GM12878 (cell line): ENCODE results near the gene STRN4. TPM values are rescaled to one million over a fixed set of nuclear protein-coding genes. Genes with fewer than 3 reads are reported as not detected.

Experiments
- ATAC-seq: fragments of 200-7000 bp; cut with Tn5 transposase; 3 replicates; pipeline ENCODE4 v1.9.1; 2020; ENCODE audit warnings: mild to moderate bottlenecking, moderate library complexity
- BruUV-seq: library from RNA; stranded (reverse); fragments of 400-500 nt; replicated peaks from 2 replicates; lab custom pipeline; 2021; lab: Mats Ljungman, UMichigan
- CTCF ChIA-PET: fragments of 300-600 bp; sonication (Branson Sonifier 250); formaldehyde crosslinking; extraction: SDS; loops from one replicate; lab custom pipeline; 2021; ENCODE audit warnings: inconsistent platforms; lab: Yijun Ruan, JAX
- POLR2A ChIA-PET: fragments of 350-600 bp; formaldehyde crosslinking; extraction: SDS; loops from one replicate; lab custom pipeline; 2021; ENCODE audit warnings: inconsistent platforms; lab: Charles Lee
- RAD21 ChIA-PET: fragments of 300-600 bp; sonication (Branson Sonifier 250); formaldehyde crosslinking; loops from one replicate; lab custom pipeline; 2023; ENCODE audit warnings: antibody characterized with exemption; ENCODE audit not compliant: unreplicated experiment; lab: Charles Lee
- SMC1A ChIA-PET: fragments of 300-600 bp; sonication (Branson Sonifier 250); formaldehyde crosslinking; loops from one replicate; lab custom pipeline; 2023; ENCODE audit not compliant: unreplicated experiment, uncharacterized antibody; lab: Charles Lee
- DNase-seq: peaks from one replicate; pipeline ENCODE4 v3.0.0-alpha.2; 2011; ENCODE audit warnings: low read depth, low spot score
- FAIRE-seq: peaks from 3 replicates; lab custom pipeline; 2011; peaks lifted over from hg19 to GRCh38; lab: Jason Lieb, UNC
- H2AFZ ChIP-seq: 2 replicates; pipeline ENCODE4 v1.6.0; 2011; ENCODE audit warnings: low read depth, low read length, control low read depth; ENCODE audit not compliant: control insufficient read depth
- H3K27ac ChIP-seq: 2 replicates; pipeline ENCODE4 v1.5.1; 2011; ENCODE audit warnings: control low read depth; ENCODE audit not compliant: control insufficient read depth, insufficient read depth
- H3K27me3 ChIP-seq, 2 experiments: replicated peaks in 1 of 2; 2 replicates each; pipeline versions ENCODE4 v1.6.0 to v1.6.1; 2011; ENCODE audit warnings: low read length in 1 of 2; ENCODE audit not compliant: control insufficient read depth in 2 of 2, insufficient read depth in 2 of 2
- H3K36me3 ChIP-seq, 2 experiments: 2 replicates each; pipeline ENCODE4 v1.5.1; 2011; ENCODE audit warnings: low read length in 1 of 2; ENCODE audit not compliant: control insufficient read depth in 2 of 2, insufficient read depth in 2 of 2
- H3K4me1 ChIP-seq: 2 replicates; pipeline ENCODE4 v1.6.1; 2011; ENCODE audit warnings: mild to moderate bottlenecking, low read length, moderate library complexity, mixed read lengths; ENCODE audit not compliant: control insufficient read depth, insufficient read depth
- H3K4me2 ChIP-seq: 2 replicates; pipeline ENCODE4 v1.6.0; 2011; ENCODE audit warnings: control low read depth; ENCODE audit not compliant: control insufficient read depth, insufficient read depth
- H3K4me3 ChIP-seq: fragments of 200-600 bp; sonication (generic); 2 replicates; pipeline ENCODE4 v1.5.1; 2016
- H3K79me2 ChIP-seq: 2 replicates; pipeline ENCODE4 v1.6.0; 2011; ENCODE audit warnings: low read length; ENCODE audit not compliant: control insufficient read depth, insufficient read depth
- H3K9ac ChIP-seq: 2 replicates; pipeline ENCODE4 v1.8.0; 2011; ENCODE audit warnings: low read length, control low read depth, mixed read lengths; ENCODE audit not compliant: control insufficient read depth, insufficient read depth
- H3K9me3 ChIP-seq: replicated peaks from 3 replicates; pipeline ENCODE4 v1.5.1; 2011; ENCODE audit warnings: mild to moderate bottlenecking, low read length; ENCODE audit not compliant: control insufficient read depth, insufficient read depth
- H4K20me1 ChIP-seq: 2 replicates; pipeline ENCODE4 v1.6.0; 2011; ENCODE audit not compliant: control insufficient read depth, insufficient read depth
- ATF7 ChIP-seq: fragments of 450-650 bp; IDR thresholded peaks from 2 replicates; pipeline ENCODE4 v1.6.1; 2016; ENCODE audit warnings: low read depth, mild to moderate bottlenecking
- KDM1A ChIP-seq: fragments of 200-600 bp; sonication (generic); IDR thresholded peaks from 2 replicates; pipeline ENCODE4 v1.6.1; 2016; ENCODE audit warnings: borderline replicate concordance
- MXI1 ChIP-seq: fragments of 150-350 bp; IDR thresholded peaks from 2 replicates; pipeline ENCODE4 v1.6.1; 2011; ENCODE audit warnings: low read depth, mild to moderate bottlenecking, inconsistent platforms, low read length, improper control_type of control experiment
- MYC ChIP-seq: IDR thresholded peaks from 2 replicates; pipeline ENCODE4 v1.6.1; 2011; ENCODE audit warnings: mild to moderate bottlenecking, low read length, moderate library complexity, inconsistent platforms; ENCODE audit not compliant: insufficient read depth, insufficient replicate concordance, insufficient read length, severe bottlenecking
- POLR2A ChIP-seq: IDR thresholded peaks from 2 replicates; pipeline ENCODE4 v1.6.1; 2011; ENCODE audit warnings: low read depth, mild to moderate bottlenecking, low read length
- POLR2AphosphoS2 ChIP-seq: IDR thresholded peaks from 2 replicates; pipeline ENCODE4 v1.6.1; 2011; ENCODE audit warnings: low read depth, mild to moderate bottlenecking, low read length, improper control_type of control experiment, moderate library complexity
- RELA ChIP-seq: fragments of 450-650 bp; IDR thresholded peaks from 2 replicates; pipeline ENCODE4 v1.8.0; 2014; ENCODE audit warnings: borderline replicate concordance; ENCODE audit not compliant: partially characterized antibody
- SIN3A ChIP-seq: IDR thresholded peaks from 2 replicates; pipeline ENCODE4 v1.6.1; 2012; ENCODE audit warnings: low read depth, low read length, improper control_type of control experiment
- SMAD1 ChIP-seq: fragments of 450-650 bp; IDR thresholded peaks from 2 replicates; pipeline ENCODE4 v1.6.1; 2018; ENCODE audit warnings: mild to moderate bottlenecking, low read depth; ENCODE audit not compliant: partially characterized antibody
- TBL1XR1 ChIP-seq: IDR thresholded peaks from 2 replicates; pipeline ENCODE4 v1.6.1; 2012; ENCODE audit warnings: low read depth, low read length, improper control_type of control experiment
- TCF12 ChIP-seq: IDR thresholded peaks from 2 replicates; pipeline ENCODE4 v1.6.1; 2011; ENCODE audit warnings: low read depth, mild to moderate bottlenecking, low read length
- TCF3 ChIP-seq: IDR thresholded peaks from 2 replicates; pipeline ENCODE4 v1.6.1; 2012; ENCODE audit warnings: low read depth, mild to moderate bottlenecking, low read length, borderline replicate concordance; ENCODE audit not compliant: insufficient read depth
- TCF7 ChIP-seq: IDR thresholded peaks from 2 replicates; pipeline ENCODE4 v1.6.1; 2014; ENCODE audit warnings: antibody characterized with exemption, borderline replicate concordance
- WRNIP1 ChIP-seq: IDR thresholded peaks from 2 replicates; pipeline ENCODE4 v1.6.1; 2011; ENCODE audit warnings: low read depth, low read length, improper control_type of control experiment, borderline replicate concordance
- ZBED1 ChIP-seq: IDR thresholded peaks from 2 replicates; pipeline ENCODE4 v1.6.1; 2016; ENCODE audit warnings: borderline replicate concordance
- ZNF274 ChIP-seq: IDR thresholded peaks from one replicate; pipeline ENCODE4 v1.8.0; 2011; ENCODE audit not compliant: insufficient read length, insufficient read depth
- ZSCAN29 ChIP-seq: fragments of 450-650 bp; IDR thresholded peaks from 2 replicates; pipeline ENCODE4 v1.6.1; 2017; ENCODE audit warnings: mild to moderate bottlenecking, moderate library complexity
- WGBS: methylation state at CpG from one replicate; pipeline ENCODE4 v1.1.6; 2016; ENCODE audit warnings: low lambda C conversion rate; ENCODE audit not compliant: insufficient replicate concordance, insufficient coverage; ENCODE audit errors: missing lambda C conversion rate; 5-methylcytosine and 5-hydroxymethylcytosine counted together
- in situ Hi-C: fragments of 300-500 bp; cut with MboI; formaldehyde crosslinking; loops from 9 replicates; pipeline ENCODE4 v1.14.3; 2018; ENCODE audit warnings: mixed read lengths
- intact Hi-C: fragments of 100-400 bp; cut with micrococcal nuclease; formaldehyde crosslinking; loops from one replicate; pipeline ENCODE4 v1.14.2; 2022; ENCODE audit not compliant: unreplicated experiment
- polyA plus RNA-seq, 11 experiments: library from polyadenylated mRNA; depleted of rRNA in 4 of 11; unstranded in 6 of 11; stranded (reverse) in 5 of 11; fragments of >200 nt; fragmentation: Nextera tagmentation in 4 of 11; fragmentation: Illumina TruSeq in 1 of 11; extraction: Ambion mirVana in 4 of 11; extraction: Trizol in 1 of 11; gene quantifications; 1 replicate in 1 of 11; 2 replicates in 10 of 11; pipeline versions ENCODE4 v1.2.1 to v1.2.3, GENCODE V29; 2011 to 2016; ENCODE audit warnings: inconsistent platforms in 2 of 11, missing spikeins in 2 of 11, low read depth in 1 of 11
- total RNA-seq, 4 experiments: library from RNA; depleted of rRNA in 3 of 4; stranded (reverse); fragments of >200 nt in 3 of 4; fragmentation: Illumina TruSeq in 1 of 4; extraction: Trizol in 1 of 4; gene quantifications; 2 replicates each; pipeline versions ENCODE4 v1.2.1 to v1.2.3, GENCODE V29; 2013 to 2021
- TF ChIP-seq, protein P1 (sequence below): fragments of 450-650 bp; IDR thresholded peaks from 2 replicates; pipeline ENCODE4 v1.6.1; 2018; ENCODE audit warnings: borderline replicate concordance, mild to moderate bottlenecking; ENCODE audit not compliant: partially characterized antibody
- TF ChIP-seq, protein P2 (sequence below): fragments of 450-650 bp; IDR thresholded peaks from 2 replicates; pipeline ENCODE4 v1.6.1; 2018; ENCODE audit warnings: mild to moderate bottlenecking, low read depth, moderate library complexity; ENCODE audit not compliant: partially characterized antibody

STRN4 gene
- total and polyA plus RNA-seq, 10 of the 15 experiments (the other 5 are each of a cell fraction or from before 2014, with no cell fraction given): 0.42 to 62.8 (median 22.5) TPM

DNA sequence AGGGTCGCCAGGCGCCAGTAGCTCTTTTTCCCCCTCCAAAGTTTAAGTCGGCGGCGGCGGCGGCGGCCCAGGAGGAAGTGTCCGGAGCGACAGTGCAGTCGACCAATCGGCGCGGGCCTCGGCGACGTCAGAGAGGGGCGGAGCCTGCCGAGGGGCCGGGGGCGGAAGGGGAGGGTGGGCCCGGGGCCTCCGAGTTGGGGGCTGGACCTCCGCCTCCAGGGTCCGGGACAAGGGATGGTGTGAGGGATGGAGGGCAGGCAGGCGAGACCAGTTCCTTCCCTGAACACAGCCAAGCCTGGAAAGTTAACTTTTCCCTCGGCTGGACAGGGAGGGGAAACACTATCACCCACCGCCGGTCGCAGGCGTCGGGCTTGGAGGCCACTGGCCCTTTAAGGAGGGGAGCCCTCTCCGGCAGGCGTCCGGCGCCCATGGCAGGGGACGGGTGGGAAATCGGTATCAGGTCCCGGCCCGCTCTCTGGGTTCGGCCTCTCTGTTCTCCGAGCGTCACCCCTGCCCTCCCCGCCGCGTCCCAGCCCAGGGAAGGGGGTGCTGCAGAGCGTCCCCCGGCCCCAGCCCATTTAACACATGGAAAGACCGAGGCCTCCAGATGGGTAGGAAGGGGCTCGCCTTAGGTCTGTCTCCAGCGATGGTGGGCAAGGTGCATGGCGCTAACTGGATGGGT, 29.1 kb downstream of the STRN4 start, which contains the start of gene PRKD2 (continued):
- TF ChIP-seq RELA: no peak
- TF ChIP-seq ZSCAN29: no peak
- TF ChIP-seq POLR2A: peak; percentile 72
- TF ChIP-seq WRNIP1: no peak
- TF ChIP-seq TCF12: no peak
- TF ChIP-seq ZBED1: no peak
- peak; percentile 53; the same call in 1 of the 2 replicates for TF ChIP-seq POLR2AphosphoS2

DNA sequence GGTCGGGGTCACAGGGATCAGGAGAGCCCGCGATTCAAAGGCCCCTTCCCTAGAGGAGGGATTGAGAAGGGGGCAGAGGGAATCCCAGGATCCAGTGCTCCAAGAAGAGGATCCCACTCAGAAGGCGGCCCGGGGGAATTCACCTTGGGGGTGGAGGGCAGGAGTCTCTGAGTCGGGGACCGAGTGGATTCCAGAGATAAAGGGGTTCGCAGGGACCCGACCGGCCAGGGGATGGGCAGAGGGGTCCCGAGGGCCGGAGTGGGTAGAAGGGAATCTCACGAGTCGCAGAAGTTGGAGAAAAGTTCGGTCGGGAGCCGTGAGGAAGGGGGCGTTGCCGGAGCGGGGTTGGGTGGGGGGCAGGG, 29.6 kb downstream of the STRN4 start:
- in situ Hi-C loops (no loop called here), intact Hi-C loops (loop anchor here (5.0 kb wide), 1 partner anchor 104 kb away; no protein-coding TSS in a partner anchor)
- no peak for ATAC-seq
- H3K36me3 ChIP-seq: peaks cover 0 to 17% of the 10 kb centered on the region in 2 experiments; a peak in 3 of 4 replicates
- H3K4me1 ChIP-seq: peaks cover 30% of the 10 kb centered on the region
- H3K9ac ChIP-seq: peak overlapping the region; percentile 86
- WGBS: 6% methylated on average over 7 of the region's 20 CpGs
- no peaks in the 10 kb centered on the region for H3K9me3 ChIP-seq
- peak overlapping the region; percentile 74 for H3K27ac ChIP-seq
- TSS peak; percentile 65 for BruUV-seq
- H2AFZ ChIP-seq: no peak overlapping the region; the same call in 1 of the 2 replicates
- FAIRE-seq: no peak
- RAD21 ChIA-PET: interaction anchor here (0.6 to 1.1 kb wide), 7 partner anchors 15 to 1077 kb away, joined by 3 to 5 read pairs (median 4); partner anchors contain the start of genes CALM3, DACT3, EML2 and PTGIR
- no peak for DNase-seq
- no peaks in the 10 kb centered on the region for H4K20me1 ChIP-seq
- CTCF ChIA-PET: interaction anchor here (4.3 to 5.4 kb wide), 2 partner anchors 12 kb away, joined by 32 to 64 read pairs; no protein-coding TSS in a partner anchor
- SMC1A ChIA-PET: interaction anchor here (1.0 kb wide), 1 partner anchor 25 kb away, joined by 3 read pairs; no protein-coding TSS in a partner anchor
- H3K79me2 ChIP-seq: peaks cover 50% of the 10 kb centered on the region
- H3K4me3 ChIP-seq: peak overlapping the region; percentile 91
- H3K4me2 ChIP-seq: no peak overlapping the region; the same call in 1 of the 2 replicates
- POLR2A ChIA-PET: interaction anchor here (0.6 kb wide), 2 partner anchors 186 to 1690 kb away, joined by 3 to 4 read pairs; no protein-coding TSS in a partner anchor
- no peaks in the 10 kb centered on the region for H3K27me3 ChIP-seq
- TF ChIP-seq SIN3A (no peak), KDM1A (no peak), MYC (no peak), TCF3 (no peak), TCF7 (no peak), SMAD1 (no peak), ZNF274 (no peak), MXI1 (no peak), TBL1XR1 (no peak), ATF7 (no peak)
- TF ChIP-seq, protein P1, sequence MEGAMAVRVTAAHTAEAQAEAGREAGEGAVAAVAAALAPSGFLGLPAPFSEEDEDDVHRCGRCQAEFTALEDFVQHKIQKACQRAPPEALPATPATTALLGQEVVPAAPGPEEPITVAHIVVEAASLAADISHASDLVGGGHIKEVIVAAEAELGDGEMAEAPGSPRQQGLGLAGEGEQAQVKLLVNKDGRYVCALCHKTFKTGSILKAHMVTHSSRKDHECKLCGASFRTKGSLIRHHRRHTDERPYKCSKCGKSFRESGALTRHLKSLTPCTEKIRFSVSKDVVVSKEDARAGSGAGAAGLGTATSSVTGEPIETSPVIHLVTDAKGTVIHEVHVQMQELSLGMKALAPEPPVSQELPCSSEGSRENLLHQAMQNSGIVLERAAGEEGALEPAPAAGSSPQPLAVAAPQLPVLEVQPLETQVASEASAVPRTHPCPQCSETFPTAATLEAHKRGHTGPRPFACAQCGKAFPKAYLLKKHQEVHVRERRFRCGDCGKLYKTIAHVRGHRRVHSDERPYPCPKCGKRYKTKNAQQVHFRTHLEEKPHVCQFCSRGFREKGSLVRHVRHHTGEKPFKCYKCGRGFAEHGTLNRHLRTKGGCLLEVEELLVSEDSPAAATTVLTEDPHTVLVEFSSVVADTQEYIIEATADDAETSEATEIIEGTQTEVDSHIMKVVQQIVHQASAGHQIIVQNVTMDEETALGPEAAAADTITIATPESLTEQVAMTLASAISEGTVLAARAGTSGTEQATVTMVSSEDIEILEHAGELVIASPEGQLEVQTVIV: no peak
- TF ChIP-seq, protein P2, sequence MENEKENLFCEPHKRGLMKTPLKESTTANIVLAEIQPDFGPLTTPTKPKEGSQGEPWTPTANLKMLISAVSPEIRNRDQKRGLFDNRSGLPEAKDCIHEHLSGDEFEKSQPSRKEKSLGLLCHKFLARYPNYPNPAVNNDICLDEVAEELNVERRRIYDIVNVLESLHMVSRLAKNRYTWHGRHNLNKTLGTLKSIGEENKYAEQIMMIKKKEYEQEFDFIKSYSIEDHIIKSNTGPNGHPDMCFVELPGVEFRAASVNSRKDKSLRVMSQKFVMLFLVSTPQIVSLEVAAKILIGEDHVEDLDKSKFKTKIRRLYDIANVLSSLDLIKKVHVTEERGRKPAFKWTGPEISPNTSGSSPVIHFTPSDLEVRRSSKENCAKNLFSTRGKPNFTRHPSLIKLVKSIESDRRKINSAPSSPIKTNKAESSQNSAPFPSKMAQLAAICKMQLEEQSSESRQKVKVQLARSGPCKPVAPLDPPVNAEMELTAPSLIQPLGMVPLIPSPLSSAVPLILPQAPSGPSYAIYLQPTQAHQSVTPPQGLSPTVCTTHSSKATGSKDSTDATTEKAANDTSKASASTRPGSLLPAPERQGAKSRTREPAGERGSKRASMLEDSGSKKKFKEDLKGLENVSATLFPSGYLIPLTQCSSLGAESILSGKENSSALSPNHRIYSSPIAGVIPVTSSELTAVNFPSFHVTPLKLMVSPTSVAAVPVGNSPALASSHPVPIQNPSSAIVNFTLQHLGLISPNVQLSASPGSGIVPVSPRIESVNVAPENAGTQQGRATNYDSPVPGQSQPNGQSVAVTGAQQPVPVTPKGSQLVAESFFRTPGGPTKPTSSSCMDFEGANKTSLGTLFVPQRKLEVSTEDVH: no peak
